HG02759 (cell line): ENCODE data around the gene RASA2.

Source experiments
- ATAC-seq: cut with Tn5 transposase; IDR thresholded peaks from one replicate; pipeline ENCODE4 v1.9.1; 2021; ENCODE audit warnings: mild to moderate bottlenecking, moderate library complexity; ENCODE audit not compliant: unreplicated experiment

The RASA2 gene

DNA sequence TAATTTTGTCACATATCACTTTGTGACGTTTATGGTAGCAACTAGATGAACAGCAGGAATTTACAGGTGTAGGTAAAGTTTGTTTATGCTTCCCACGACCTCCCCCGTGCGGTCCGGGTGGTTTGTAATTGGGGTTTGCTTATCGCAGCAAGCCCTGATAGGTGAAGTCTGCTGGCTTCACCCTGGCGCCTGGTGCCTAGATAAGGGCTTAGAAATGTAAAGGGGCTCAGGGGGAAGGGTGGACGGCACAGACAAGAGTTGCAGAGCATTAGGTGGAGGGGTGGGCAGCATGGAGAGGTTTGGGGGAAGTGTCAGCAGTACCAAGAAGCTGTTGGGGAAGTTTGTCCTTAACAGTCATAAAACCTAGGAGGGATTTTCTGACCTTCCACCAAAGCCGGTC is 143.1 kb downstream of the RASA2 start:
- ATAC-seq: no peak

DNA sequence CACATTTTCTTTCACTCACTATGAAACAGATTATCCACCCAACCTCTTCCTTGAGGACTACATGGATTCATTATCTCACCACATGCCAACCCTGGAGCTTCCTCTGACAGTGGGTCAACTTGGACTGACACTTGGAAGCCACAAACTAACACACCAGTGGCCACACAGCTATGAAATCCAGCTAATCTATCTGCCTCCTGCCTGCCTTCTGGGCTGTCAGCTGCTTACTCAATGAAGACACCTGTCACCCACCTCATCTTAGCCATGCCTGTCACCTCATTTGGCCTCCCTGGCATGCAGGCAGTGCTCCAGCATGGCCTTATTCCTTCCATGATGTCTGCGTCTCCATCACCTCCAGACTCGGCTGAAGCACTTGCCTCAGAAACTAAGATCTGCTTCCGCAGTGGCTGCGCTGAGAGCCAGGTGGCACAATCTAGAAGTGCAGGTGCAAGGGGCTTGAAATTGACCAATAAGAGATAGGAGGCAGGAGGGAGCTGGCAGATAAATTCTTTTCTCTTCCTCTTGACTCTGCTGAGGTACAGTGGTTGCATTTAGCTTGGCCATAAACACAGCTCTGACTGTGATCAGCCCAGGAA is 146.1 kb downstream of the RASA2 start:
- no peak for ATAC-seq

DNA sequence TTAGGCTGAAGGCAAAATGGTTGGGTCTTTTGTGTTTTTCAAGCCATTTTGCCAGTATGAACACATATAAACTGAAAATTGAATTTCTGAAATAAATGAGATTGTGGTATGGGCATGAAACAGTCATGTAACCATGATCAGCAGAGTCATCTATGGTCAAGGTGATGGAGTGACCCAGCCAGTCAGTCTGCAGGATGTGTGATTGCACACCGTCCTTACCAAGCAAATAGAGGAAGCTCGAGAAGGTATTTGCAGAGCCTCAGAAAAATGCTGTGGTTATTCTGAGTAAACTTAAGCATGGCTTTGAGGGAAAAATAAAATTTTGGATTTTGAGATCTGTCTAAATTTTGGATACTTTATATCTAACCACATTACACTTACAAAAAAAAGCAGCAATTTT is 155.4 kb downstream of the RASA2 start:
- no peak for ATAC-seq

DNA sequence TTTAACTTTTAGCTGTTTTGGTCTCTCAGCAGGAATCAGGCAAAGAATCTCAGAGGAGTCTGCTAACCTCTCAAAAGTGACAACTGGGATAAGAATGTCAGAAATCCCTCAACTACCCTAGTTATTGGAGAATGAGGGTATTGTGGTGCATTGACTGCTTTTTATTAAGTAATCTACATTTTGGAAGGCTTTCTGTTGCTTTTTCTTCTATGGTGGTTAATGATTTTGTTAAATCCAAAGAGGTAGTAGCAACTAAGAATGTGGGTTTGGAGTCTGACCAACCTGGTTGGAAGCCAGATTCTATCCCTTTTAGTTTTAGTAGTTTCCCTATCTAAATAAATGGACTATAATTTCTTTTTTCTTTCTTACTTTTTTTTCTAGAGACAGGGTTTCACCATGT is 156.6 kb downstream of the RASA2 start:
- ATAC-seq: no peak

DNA sequence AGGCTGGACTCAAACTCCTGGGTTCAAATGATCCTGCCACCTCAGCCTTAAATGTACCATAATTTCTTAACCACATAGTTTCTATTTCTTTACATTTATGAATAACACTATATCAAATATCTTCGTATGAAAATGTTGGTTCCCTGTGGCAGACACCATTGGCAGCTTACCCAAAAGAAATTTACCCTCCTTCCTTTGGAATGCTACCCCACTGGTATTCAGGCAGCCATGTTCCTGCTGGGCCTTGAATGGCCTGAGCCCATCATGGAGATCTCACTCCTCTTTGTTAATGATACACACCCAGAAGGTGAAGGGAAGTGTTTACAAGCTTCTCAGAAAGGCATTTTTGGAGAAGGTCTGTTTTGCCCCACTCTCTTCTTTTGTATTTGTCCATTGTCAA is 157.0 kb downstream of the RASA2 start:
- ATAC-seq: no peak

DNA sequence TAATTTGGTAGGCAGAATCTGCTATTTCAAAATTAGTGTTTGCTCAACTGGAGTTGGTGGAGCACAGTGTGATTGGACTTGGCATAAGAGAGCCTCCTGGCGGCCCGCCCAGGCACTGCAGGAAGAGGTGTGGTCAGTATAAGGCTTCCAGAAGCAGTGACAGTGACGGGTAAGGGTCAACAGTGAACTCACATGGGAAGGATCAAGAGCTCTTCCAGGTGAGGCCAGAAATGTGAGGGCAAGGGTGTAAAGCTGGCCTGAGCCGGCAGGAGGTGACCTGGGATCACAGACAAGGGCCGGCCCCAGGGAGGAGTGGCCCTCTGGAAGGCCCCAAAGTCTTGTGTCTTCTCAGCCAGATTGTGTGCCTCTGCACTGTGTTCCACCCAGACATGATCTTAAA is 158.1 kb downstream of the RASA2 start:
- ATAC-seq: peak; percentile 89

DNA sequence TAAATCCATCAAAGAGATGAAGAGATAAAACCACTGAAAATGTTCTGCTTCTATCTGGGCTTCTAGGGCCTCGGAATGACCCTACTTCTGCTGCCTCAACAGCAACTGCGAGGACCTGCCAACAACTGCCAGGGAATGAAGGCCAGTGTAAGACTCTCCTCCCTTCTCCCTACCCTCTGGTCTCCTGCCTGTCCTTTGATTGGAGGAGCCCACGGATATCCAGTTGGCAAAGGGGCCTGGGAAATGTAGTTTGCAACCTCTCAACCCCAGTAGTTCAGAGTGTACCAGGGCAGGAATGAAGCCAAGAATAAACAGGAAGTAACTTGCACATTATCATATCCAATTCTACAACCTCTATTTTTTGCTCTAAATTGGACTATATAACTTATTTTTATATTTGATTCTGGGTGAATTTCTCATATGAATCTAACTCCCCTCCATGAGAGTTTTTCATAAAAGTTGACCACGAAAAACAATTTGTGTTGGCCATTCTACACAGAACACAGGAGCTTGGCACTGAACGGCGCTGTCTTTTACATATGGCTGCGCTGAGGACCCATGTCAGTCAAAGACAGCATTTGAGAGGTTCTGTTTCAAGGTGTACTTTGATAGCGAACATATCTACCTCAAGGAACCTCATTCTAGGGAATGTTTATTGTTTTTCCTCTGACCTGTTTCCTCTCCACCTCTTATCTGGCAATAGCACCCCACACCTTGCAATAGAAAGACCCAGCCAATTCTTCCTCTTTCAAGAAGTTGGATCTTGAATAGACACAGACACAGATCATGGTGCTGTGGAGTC is 160.1 kb downstream of the RASA2 start:
- no peak for ATAC-seq

DNA sequence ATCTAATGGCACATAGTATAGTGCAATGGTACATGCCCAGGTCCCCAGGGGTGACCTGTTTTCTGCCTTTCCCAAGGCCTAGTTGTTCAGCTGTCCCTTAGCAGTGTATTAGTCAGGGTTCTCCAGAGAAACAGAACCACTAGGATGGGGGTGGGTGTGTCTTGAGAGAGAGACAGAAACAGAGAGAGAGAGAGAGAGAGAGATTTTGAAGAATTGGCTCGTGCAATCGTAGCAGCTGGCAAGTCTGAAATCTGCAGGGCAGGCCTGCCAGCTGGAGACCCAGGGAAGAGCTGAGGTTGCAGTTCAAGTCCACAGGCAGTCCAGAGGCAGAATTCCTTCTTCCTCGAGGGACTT is 160.7 kb downstream of the RASA2 start:
- no peak for ATAC-seq

DNA sequence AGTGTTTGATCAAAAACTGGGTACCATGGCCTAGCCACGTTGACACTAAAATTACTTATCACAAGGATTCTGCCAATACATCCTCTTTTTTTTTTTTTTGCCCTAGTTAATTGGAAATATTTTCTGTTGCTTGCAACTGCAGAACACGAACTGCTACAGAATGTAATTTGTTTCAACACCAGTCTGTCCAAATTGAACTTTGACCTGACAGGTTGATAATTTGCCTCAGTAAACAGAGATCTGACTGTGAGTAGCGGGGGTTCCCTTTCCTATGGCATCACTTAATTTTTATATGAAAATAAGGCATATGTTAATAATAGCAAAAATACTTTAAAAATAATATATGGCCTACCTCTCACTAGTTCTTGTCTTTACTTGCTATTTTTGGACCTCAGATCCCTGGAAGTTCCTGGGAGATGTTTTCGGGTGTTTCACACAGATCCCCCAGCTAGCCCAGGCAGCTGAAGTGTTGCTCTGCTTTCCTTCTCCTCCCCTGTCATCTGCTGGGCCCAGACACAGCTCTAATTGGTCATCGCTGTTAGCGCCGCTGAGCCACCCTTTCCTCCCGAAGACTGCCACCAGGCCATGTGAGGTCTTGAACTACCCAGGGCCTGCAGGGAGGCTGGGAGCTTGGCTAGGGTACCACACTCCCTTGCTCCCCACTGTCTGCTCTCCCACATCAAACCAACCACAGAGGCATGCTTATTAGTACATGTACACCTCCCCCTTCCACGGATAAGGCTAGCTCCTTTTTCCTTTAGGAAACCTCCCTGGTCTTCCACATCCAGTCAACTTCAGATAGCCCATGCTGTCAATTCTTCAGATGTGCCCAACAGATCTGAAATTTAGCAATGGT is 161.5 kb downstream of the RASA2 start:
- ATAC-seq: no peak

DNA sequence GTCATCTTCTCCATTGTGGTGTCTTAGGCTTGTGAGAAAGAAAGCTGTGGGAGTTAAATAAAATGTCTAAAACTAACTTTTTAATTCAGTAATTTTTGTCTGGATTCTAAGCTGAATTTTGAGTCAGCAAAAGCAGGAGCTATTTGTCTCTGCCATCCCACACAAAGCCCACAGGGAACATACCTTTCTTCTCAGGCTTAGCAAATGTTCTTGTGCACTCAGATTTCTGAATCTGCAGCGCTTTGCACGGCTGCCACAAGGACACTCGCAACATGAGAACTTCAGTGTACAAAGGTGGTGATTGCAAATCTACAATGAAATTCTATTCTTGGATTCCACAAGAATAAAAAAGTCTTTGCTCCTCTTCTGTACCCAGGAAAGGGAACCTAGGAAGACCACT is 163.0 kb downstream of the RASA2 start:
- no peak for ATAC-seq

DNA sequence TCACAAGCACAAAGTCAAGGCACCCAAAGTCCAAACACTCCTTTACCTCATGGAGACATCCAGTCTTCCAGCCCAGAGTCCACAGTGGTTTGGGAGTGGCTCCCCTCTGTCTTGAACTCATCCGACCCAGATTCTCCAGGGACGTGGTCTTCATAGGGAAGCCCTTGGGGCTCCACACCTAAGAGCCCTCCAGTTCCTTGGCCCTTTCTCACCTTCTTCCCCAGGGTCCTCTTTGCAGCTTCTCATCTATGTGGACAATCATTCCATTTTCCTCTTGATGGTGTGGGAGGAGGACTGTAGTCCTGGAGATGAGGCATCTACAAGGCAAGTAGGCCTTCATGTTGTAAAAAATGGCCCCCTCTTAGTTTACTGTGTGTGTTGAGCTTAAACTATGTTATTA is 164.0 kb downstream of the RASA2 start:
- ATAC-seq: no peak

DNA sequence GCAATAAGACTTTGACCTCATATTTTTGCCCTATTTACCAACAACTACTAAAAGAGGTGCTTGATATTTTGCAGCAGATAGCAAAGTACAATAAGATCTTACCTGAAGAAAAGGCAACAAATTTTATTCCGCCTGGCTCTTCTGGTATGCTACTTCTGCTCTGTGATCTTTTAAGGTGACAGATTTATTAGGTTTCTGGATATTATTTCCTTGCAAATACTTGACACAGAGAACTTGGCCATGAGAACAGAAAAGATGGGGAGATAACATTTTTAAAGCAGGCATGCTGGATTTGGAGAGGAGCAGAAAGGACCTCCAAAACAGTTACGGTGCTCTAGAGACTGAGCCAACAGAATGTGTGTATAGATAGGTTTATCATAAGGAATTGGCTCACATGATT is 164.6 kb downstream of the RASA2 start:
- ATAC-seq: no peak

DNA sequence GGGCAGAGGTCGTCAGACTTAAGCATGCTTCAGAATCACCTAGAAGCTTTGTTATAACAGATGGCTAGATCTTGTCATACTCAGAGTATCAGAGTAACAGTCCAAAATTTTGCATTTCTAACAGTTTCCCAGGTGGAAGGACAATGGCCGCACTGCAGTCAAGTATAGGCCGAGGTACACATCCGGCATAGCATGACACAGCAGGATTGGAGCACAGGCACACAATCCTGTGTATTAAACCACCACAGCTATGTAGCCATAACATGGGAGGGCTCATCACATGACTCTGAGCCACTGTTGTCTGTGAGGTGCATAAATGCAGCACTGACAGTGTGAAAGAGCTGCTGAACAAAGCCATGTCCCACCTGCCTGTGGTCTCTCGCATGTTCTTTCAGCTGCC is 165.5 kb downstream of the RASA2 start:
- no peak for ATAC-seq

DNA sequence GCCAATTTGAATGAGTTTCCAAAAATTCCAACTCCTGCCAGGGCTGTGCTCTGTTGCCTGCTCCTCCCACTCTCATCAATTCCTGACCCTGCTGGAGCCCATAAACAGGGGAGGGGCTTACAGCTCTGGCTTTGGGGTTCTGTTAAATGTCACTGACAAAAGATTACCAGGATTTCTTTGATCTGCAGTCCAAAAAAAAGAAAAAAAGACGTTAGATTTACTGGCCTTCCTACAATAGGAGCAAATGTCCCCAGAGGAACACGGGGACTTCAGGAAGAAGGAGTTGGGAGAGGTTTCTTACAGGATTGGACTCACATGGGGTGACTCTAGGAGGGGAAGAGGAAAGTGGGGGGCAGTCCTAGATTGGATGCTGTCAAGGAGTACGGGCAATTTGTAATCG is 167.0 kb downstream of the RASA2 start:
- no peak for ATAC-seq

DNA sequence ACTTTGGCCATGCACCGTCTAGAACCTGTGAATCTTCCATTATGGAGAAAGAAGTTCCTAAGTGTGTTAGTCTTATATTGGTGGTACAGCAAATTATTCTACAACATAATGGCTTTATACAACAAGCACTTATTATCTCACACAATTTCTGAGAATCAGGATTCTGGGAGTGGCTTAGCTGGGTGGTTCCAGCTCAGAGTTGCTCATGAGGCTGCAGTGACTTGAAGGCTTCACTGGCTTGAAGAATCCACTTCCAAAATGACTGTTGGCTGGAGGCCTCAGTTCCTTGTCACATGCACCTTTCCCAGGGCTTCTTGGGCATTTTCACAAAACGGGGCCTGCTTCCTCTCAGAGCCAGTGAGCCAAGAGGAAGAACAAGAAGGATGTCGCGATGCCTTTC is 169.0 kb downstream of the RASA2 start:
- no peak for ATAC-seq

DNA sequence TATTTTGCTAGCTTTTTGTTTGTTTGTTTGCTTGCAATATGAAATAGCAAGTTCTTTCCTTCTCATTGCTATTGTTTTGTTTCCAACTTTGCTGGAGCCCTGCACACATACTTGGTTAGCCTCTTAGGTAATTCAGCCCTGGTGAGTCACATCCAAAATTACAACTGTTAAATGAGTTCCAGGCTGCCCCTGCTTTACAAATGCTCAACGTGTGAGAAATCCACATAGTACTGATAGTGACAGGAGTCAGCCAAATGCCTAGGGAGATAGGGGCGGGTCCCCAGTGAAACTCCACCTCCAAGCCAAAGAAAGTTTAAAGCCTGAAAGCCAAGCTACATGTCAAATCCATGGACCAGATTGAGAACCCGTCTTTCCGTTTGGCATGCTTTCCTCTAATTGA is 169.9 kb downstream of the RASA2 start:
- ATAC-seq: no peak

DNA sequence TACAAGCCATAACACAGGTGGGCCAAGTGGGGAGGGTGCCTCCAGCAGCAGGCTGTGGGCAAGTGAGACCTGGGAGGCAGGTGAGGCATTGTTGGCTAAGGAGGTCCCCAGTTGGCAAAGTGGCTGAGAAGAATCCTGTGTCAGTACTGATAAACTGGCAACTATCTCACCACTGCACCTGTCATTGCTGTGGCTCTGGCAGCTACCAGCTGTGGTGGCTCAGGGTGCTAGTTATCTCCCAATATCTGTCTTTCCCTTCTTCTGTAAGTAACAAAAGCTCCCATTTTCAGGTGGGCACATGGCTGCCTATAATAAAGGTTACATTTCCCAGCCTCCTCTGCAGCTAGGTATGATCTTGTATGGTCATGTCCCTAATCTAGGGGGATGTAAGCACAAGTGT is 170.7 kb downstream of the RASA2 start:
- ATAC-seq: no peak

DNA sequence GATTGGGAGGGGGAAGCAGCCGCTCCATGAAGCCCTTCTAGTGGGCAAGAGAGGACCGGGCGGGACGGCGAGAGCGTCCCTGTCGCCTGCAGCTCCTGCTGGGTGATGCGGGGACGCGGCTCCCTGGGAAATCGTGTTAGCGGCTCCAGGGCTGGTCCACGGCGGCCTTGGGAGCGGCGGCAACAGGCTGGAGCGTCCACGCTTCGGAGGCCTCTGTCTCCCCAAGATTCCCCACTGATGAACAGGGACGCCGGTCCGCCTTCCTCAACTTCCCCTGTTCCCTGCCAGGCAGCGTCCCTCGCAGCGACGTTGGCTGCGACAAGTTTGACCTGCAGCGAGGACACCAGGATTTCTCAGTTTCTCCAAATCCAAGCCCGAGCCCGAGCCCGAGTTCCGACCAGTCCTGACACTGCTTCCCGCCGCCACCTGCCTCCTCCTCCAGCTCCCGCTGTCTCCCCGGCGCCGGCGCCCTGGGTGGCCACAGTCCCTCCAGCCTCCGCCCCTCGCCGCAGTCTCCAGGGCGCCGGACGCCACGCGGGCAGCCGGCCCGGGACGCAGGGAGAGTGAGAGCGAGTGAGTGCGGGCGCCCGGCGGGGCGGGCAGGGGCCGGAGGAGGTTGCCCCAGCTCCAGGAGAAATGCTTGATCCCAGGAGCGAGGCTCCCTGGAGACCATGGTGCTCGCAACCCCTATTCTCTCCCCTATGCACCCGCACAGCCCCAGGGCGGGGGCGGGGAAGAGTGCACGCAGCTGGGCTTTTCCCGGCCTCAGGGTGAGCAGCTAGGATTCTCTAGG is 173.2 kb downstream of the RASA2 start:
- no peak for ATAC-seq

DNA sequence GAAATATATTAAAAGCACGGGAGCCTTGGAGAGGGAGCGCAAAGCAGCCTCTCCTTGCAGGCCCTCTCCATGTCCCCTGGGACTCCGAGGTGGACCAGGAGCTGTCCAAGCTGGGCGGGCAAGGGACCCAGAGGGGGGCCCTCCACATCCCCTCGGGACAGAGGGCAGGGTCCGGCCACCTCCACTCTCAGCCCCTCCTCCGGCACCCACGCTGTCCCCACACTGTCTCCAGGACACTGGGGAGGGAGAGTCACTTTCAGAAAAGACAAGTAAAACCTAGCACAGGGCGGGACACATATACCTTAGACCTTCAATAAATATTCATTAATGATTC is 173.8 kb downstream of the RASA2 start:
- ATAC-seq: no peak

DNA sequence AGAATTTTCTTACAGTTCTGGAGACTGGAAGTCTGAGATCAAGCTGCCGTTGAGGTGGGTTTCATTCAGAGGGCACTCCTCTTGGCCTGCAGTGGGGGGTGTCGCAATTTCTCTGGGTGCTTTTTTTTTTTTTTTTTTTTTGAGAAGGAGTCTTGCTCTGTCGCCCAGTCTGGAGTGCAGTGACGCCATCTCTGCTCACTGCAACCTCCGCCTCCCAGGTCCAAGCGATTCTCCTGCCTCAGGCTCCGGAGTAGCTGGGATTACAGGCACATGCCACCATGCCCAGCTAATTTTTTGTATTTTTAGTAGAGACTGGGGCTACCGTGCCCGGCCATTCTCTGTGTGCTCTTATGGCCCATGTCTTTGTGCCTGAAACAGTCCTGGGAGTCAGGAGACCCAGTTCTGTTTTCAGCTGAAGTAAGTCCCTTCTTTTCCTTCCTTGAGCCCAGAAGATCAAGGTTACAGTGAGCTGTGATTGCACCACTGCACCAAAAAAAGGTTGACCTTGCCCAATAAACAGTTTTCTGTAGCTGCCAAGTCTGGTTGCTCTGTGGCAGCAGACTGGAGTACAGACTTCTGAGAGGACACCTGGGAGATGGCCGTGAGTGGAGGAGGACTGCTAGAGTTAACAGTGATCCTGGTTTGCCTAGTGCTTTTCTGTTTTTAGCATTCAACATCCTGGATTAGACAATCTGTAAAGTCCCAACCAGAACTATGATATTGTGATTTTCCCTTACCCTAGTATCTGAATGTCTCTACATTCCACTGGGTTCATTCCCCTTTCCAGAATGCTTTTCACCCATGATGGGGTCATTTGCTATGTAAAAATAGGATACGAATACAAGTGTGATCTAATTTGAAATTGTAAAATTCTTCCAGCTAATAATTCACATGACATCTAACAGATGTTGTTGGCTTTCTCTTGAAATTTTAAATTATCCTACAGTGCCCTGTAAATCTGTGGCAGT is 174.7 kb downstream of the RASA2 start:
- ATAC-seq: no peak
